ENCODE results near the gene MYO19. TPM values are rescaled to one million over a fixed set of nuclear protein-coding genes. Genes with fewer than 3 reads are reported as not detected.

Gene MYO19
- total RNA-seq, 1 experiment from 2014 or later: 144 TPM

DNA sequence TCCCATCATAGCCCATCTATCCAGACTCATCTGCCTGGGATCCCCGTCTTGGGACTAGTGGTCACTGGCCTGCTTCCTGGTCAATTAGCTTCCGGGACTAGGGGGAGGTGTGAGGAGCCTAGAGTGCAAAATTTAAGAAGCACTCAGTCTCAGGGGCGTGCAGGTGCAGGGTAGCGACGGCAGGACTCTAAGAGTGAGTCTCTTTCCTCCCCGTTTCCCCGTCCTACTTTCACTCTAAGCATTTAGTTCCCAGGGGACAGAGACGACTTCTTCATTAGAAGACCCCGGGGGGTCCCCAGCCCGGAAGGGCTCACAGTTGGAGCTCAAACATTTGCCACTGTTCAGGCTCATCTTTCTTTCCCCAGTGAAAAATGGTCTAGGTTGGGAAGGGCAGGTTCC lies 48.9 kb downstream of the MYO19 start:
- peak overlapping the region in 2 of 3 experiments; percentile 65 to 99; a peak in 2 of 7 replicates for H3K27ac Mint-ChIP-seq
- peak overlapping the region; percentile 87 for H3K4me2 ChIP-seq (ENCODE audit: insufficient read depth, insufficient read length, low read length)
- H3K9me3 Mint-ChIP-seq: peaks cover 6 to 7% of the 10 kb centered on the region in 2 experiments; a peak in 4 of 5 replicates
- peaks cover 9% of the 10 kb centered on the region; the same call in 1 of the 2 replicates for H3K27me3 ChIP-seq (ENCODE audit: insufficient read depth, low read length)
- H3K56ac ChIP-seq (ENCODE audit: insufficient read length, low read depth, low read length): no peak overlapping the region
- no peak overlapping the region for H2BK120ac ChIP-seq (ENCODE audit: low read depth, low read length, poor library complexity, severe bottlenecking)
- H3K79me1 ChIP-seq (ENCODE audit: insufficient read depth, low read depth, low read length, poor library complexity, severe bottlenecking): no peaks in the 10 kb centered on the region
- H3K9me3 ChIP-seq (ENCODE audit: control insufficient read depth, low read depth, low read length): no peaks in the 10 kb centered on the region
- no peak overlapping the region for H3T11ph ChIP-seq (ENCODE audit: low read length)
- peaks cover 5 to 17% (median 14%) of the 10 kb centered on the region in 3 experiments for H3K36me3 Mint-ChIP-seq (ENCODE audit: insufficient read depth in 1 of 3, low read depth in 3 of 3)
- peaks cover 4% of the 10 kb centered on the region for H3K23me2 ChIP-seq (ENCODE audit: insufficient read length, low read depth, low read length, poor library complexity, severe bottlenecking)
- no peak overlapping the region for H3K27ac ChIP-seq (ENCODE audit: insufficient read length, low read depth, low read length)
- no peak overlapping the region for H2BK20ac ChIP-seq (ENCODE audit: low read depth, low read length, poor library complexity, severe bottlenecking)
- H3K18ac ChIP-seq (ENCODE audit: insufficient read length, low read depth, low read length): no peak overlapping the region
- no peak overlapping the region for H4K5ac ChIP-seq (ENCODE audit: insufficient read length, low read depth, low read length)
- H3K4me1 Mint-ChIP-seq: peaks cover 19 to 28% of the 10 kb centered on the region in 2 experiments
- DNase-seq: no peak
- H2BK15ac ChIP-seq (ENCODE audit: low read depth, low read length): no peak overlapping the region
- TF ChIP-seq, protein P1, sequence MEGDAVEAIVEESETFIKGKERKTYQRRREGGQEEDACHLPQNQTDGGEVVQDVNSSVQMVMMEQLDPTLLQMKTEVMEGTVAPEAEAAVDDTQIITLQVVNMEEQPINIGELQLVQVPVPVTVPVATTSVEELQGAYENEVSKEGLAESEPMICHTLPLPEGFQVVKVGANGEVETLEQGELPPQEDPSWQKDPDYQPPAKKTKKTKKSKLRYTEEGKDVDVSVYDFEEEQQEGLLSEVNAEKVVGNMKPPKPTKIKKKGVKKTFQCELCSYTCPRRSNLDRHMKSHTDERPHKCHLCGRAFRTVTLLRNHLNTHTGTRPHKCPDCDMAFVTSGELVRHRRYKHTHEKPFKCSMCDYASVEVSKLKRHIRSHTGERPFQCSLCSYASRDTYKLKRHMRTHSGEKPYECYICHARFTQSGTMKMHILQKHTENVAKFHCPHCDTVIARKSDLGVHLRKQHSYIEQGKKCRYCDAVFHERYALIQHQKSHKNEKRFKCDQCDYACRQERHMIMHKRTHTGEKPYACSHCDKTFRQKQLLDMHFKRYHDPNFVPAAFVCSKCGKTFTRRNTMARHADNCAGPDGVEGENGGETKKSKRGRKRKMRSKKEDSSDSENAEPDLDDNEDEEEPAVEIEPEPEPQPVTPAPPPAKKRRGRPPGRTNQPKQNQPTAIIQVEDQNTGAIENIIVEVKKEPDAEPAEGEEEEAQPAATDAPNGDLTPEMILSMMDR (conservative IDR thresholded peaks at IDR 0.05): no peak
- no peak overlapping the region for H3K14ac ChIP-seq (ENCODE audit: insufficient read depth, low read length)
- no peak overlapping the region for H3K23ac ChIP-seq (ENCODE audit: insufficient read length, low read depth, low read length)
- H2AFZ ChIP-seq (ENCODE audit: low read length): peak overlapping the region; percentile 0
- peaks cover 41% of the 10 kb centered on the region for H3K27me3 Mint-ChIP-seq (ENCODE audit: low read depth)
- no peaks in the 10 kb centered on the region; the same call in 1 of the 2 replicates for H3K79me2 ChIP-seq (ENCODE audit: insufficient read depth, low read length)
- H3K4me1 ChIP-seq (ENCODE audit: insufficient read depth, low read length): no peaks in the 10 kb centered on the region
- no peak overlapping the region for H3K4ac ChIP-seq (ENCODE audit: low read depth, low read length)
- H2AK5ac ChIP-seq (ENCODE audit: insufficient read length, low read length): no peak overlapping the region
- H4K20me1 ChIP-seq (ENCODE audit: control insufficient read depth, insufficient read depth, insufficient read length): no peaks in the 10 kb centered on the region
- no peak overlapping the region for H3K9ac ChIP-seq (ENCODE audit: extremely low read depth, insufficient read length, low read length)
- peak overlapping the region; percentile 99 to 100 for H3K4me3 Mint-ChIP-seq
- H4K91ac ChIP-seq (ENCODE audit: insufficient read length, low read depth, low read length): no peak overlapping the region
- no peak overlapping the region for H2BK5ac ChIP-seq (ENCODE audit: insufficient read length, low read length)
- no peak overlapping the region for H4K8ac ChIP-seq (replicated peaks; ENCODE audit: insufficient read length, low read depth, low read length)
- H2BK12ac ChIP-seq (ENCODE audit: insufficient read length, low read depth, low read length): no peak overlapping the region
- WGBS (ENCODE audit: extremely low coverage, insufficient read length, low lambda C conversion rate): no CpG with 5 or more reads among the region's 10 CpGs
